Fibroblast of peridontal ligament (primary cell): Measurements from ENCODE around the gene THAP12.

Experiments used
- DNase-seq: peaks from one replicate; pipeline ENCODE4 v3.0.0-alpha.2; 2010; ENCODE audit errors: extremely low read depth

THAP12 gene

DNA sequence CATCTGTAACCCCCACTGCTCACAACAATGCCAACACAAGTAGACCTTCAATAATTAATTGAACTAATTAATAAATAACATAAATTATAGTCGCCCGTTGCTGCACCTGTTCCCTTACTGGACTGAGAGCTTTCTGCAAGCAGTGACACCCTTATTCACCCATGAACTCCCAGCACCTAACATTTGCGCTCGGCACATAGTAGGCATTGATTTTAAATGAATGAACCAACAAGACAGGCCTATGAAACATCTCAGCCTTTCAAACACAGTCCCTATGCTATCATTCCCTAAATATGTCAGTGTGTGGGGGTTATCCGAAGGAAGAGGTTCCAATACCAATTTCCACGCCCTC is 1.1 kb downstream of the THAP12 start:
- no peak for DNase-seq

DNA sequence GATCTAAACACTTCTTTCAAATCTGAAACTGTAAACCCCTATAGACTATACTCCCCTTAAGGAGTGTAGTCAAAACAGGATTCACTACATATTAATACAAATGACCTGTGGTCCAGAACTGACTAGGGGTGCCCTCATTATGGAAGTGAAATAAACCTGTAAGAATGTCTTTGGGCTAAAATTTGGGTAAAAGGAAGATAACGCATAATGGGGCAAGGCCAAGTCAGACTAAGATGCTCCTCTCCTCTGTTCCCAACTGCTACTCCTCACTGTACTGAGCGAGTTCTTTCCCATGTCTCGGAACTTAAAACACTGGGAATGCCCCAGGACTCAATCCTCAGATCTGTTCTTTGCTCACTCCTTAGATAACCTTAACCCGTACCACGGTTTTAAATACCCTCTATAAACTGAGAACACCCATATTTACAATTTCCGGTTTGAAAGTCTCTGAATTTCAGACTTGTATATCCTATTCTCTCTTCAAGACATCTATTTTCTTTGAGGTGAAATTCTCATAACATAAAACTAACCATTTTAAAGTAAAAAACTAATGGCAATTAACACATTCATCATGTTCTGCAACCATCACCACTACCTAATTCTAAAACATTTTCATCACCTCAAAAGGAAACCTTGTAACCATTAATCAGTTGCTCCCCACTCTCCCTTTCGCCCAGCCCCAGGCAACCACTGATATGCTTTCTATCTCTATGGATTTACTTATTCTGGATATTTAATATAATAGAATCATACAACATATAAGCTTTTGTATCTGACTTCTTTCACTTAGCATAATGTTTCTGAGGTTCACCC is 4.0 kb downstream of the THAP12 start:
- no peak for DNase-seq

GRCh38 chr11:76371170-76371569 is 9.8 kb downstream of the THAP12 start:
- peak; percentile 80 for DNase-seq

GRCh38 chr11:76369406-76369805 is 11.5 kb downstream of the THAP12 start:
- DNase-seq, result no peak

- DNase-seq, result no peak
These were observed 12.4 kb downstream of the THAP12 start for GRCh38 chr11:76368490-76368889.

- no peak for DNase-seq
These were observed 15.8 kb downstream of the THAP12 start for GRCh38 chr11:76365038-76365679.

GRCh38 chr11:76362716-76363115 is 18.2 kb downstream of the THAP12 start:
- no peak for DNase-seq

DNA sequence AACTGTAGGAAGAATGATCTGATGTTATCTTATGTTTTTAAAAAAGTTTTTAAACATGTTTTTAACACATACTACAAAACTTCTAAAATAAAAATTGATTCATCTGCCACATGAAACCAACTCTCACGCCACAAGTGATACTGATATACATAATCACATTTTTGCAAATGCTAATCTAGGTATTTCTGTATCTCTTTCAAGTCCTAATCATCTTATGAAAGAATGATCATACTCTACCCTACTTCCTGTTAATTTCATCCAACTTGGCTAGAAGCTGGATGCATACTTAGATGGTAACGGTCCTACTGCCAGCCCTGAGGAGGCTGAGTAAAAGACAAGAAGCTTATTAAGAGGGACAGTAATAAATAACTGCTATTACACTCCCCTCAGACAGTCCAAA is 19.2 kb downstream of the THAP12 start:
- no peak for DNase-seq

- peak; percentile 60 for DNase-seq
These were observed 19.6 kb downstream of the THAP12 start for GRCh38 chr11:76361374-76361773.

DNA sequence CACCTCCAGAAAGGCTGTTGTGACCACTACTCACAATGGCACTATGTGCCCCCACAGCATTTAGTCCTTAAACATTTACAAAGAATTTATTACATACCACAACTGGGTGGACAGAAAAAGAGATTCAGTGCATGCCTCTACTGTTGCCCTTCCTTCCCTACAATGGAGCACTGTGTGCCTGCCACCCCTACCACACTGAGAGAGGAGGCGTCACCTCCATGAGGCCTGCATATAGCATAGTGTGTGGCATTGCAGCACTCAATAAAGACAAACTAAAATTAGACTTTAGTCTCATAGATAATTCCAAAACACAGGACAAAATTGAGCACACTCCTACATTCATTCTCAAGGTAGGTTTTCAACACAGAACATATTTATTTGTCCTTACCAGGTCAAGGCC is 25.8 kb downstream of the THAP12 start:
- DNase-seq, result no peak

GRCh38 chr11:76348348-76348747 is 32.6 kb downstream of the THAP12 start:
- no peak for DNase-seq

DNA sequence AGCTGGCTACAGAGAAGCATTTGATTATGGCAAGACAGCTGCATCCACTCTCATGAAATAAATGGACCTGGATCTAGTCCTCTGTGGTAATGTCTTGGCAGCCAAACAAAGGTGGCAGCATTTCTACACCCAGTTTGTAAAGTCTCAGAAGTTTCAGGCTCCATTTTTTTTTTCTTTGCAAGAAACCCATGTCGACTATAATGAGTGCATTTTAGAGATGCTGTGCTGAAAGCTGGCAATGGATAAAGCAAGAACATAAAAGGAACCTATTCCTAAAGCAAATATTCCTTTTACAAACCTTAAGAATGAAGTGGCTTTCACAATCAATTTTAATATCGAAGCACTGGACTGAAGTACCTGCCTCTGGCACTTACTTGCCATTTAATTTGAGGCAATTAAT is 33.5 kb downstream of the THAP12 start:
- DNase-seq, result peak; percentile 72

- DNase-seq, result peak; percentile 69
These were observed 41.7 kb downstream of the THAP12 start for GRCh38 chr11:76339221-76339620.

DNA sequence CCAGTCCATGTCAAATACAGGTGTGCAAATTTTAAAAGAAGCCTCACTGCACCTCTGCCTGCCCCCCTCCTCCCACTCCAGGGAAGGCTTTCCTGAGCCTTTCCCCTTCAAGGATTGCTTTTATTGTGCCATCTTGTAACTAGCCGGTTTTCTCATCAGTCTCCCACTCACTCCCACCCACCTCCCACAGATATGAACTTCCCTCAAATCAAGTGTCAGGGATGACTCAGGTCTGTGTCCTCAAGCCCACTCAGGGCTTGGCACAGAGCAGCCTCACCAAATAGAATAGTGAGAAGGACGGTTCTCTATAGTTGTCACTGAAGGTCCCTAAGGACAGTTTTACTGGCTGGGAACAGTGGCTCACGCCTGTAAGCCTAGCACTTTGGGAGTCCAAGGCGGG is 43.0 kb downstream of the THAP12 start:
- no peak for DNase-seq

DNA sequence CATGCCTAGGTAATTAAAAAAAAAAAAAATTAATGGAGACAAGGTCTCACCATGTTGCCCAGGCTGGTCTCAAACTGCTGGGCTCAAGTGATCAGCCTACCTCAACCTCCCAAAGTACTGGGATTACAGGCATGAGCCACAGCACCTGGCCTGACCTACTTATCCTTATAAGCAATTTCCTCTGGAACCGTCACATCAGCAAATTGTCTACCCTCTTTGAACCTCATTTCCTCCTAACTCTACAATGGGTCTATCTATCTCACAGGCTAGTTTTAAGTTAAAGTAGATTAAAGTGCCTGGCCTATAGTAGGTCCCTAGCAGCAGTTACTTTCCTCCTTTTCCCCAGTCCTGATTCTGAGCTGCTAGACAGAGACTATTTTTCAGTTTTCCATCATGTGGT is 43.5 kb downstream of the THAP12 start:
- no peak for DNase-seq

GRCh38 chr11:76336597-76336996 is 44.3 kb downstream of the THAP12 start:
- no peak for DNase-seq

DNA sequence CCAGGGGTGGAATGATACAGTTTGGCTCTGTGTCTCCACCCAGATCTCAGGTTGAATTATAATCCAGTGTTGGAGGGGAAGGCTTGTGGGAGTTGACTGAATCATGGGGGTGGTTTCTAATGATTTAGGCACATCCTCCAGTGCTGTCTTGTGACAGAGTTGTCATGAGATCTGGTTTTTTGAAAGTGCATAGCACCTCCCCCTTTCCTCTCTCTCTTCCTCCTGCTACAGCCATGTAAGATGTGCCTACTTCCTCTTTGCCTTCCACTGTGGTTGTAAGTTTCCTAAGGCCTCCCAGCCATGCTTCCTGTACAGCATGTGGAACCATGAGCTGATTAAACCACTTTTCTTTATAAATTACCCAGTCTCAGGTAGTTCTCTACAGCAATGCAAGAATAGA is 45.1 kb downstream of the THAP12 start:
- no peak for DNase-seq

- no peak for DNase-seq
These were observed 46.0 kb downstream of the THAP12 start for GRCh38 chr11:76334826-76335389.

DNA sequence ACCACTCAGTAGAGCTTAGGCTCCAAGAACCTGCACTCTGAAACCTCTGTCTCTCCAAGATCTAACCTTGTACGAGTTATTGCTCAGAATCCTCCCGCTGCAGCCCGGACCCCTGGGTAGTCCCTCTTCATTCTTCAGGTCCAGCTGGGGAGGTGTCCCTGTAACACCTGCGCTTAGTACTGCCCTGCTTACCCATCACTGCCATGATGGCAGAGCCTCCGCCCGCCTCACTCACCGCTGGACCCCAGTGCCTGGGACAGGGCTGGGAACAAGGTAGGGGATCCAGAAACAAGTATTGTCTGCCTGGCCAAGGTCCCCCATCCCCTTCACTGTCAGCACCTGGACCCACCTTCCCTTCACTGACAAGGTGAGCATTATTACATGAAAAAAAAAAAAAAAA is 50.3 kb downstream of the THAP12 start:
- no peak for DNase-seq

DNA sequence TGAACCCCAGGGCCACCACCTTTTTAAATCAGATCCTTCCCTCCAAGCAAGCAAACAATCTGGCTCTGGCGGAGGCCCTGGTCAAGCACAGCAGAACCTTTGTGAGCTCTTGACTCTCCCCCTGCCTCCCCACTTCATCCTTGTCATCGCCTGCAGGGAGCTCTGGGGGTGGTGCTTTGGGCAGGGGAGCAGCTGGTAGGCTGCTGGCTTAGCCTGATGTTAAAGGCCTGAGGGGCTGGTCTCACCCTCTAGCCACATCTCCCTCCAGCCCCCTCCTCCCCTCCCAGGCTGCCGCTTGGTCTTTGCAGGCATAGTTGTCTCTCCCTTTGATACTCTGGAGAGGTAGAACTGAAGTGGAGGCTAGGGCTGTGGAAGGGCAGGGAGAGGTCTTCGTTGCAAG is 50.9 kb downstream of the THAP12 start:
- DNase-seq, result no peak

DNA sequence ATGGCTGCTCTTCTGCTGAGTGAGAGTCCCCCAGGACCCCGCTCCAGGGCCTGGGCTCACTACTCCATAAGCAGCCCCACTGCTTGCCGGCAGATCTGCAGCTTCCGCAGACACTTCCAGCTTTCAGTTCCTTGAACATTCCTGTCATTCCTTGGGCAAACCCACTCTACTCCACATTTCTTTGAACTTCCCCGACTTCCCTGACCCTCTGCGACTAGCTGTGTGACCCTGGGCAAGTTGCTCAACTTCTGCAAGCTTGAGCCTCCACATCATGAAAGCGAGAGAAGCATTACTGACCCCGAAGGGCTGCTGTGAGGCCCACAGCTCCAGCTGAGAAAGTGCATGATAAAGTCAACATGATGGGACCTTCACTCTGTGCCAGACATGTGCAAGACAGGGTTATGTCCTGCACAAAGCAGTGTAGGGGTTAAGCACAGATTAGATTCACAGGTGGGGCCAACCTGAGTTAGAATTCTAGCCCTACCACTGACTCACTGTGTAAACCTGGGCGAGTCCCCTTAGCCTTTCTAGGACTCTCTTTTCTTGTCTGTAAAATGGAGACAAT is 51.8 kb downstream of the THAP12 start:
- DNase-seq, result peak; percentile 8

DNA sequence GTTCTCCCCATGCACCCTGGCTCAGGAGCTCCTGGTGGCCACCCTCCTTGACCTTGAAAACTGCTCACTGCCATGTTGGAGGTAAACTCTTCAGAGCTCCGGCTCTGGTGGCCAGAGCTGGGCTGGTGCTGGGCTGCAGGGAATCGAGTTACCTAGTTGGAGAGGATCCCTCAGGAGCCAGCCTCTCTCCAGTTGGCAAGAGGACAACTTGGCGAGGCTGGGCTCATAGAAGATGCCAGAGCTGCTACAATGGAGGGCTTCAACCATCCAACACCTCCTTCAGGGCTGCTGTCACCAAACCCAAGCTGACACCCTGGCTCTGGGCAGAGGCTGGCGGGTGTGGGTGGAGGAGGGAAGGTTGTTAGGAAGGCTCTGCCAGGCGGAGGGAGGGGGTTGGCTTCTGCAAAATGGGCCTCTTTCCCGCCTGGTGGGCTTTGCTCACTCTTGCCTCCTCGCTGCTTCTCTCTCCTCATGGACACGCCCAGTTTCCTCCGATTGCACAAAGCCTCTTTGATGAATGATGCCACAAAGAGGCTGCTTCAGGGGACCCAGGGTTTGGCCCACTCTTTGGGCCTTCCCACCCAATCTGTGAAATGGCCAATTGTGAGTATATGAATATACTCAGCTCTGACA is 53.1 kb downstream of the THAP12 start:
- DNase-seq, result no peak
